HG03039 (cell line): Measurements from ENCODE around the gene SH2D2A.

Experiments used
- ATAC-seq: cut with Tn5 transposase; IDR thresholded peaks from one replicate; pipeline ENCODE4 v1.9.1; 2021; ENCODE audit warnings: mild to moderate bottlenecking, moderate library complexity; ENCODE audit not compliant: unreplicated experiment

SH2D2A gene

GRCh38 chr1:156828400-156829124 lies 11.9 kb upstream of the SH2D2A start:
- no peak for ATAC-seq

- ATAC-seq, result no peak
Measured at GRCh38 chr1:156826630-156827029, 10.0 kb upstream of the SH2D2A start.

GRCh38 chr1:156823210-156823790 lies 6.7 kb upstream of the SH2D2A start:
- no peak for ATAC-seq

DNA sequence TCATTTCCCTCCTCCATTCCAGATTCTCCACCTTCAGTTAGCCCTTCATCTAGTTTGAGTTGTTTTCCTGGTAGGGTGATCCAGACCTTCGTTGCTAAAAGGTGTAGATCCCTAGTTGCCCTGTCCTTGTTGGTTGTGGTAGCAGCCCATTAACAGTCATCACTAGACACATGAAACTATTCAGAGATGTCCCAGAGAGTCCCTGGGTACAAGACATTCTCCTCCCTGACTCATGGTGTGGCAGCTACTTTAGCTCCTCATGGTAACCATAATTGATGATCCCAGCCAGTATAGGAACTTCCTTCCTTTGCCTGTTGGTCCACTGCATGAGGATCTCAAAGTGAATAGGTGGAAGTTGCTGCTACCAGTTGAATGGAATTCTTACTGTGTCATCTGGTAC lies 6.0 kb upstream of the SH2D2A start:
- no peak for ATAC-seq

DNA sequence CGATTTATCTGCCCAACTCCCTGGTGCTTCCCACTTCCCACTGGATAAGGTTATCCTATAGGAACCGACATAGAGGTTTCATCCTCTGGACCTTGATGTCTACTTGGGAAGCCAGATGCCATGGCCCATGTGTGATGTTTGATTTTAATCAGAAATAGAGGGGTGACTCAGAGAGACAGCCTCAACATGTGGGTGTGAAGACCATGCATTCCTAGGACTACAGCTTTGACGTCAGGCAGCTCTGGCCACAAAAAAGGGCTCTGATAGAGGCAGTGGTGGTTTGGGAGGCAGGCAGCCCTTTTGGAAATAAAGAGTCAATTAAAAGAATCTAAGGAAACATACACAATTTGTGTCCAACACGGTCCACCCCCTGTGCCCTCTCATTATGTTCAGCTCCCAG lies 5.2 kb upstream of the SH2D2A start:
- ATAC-seq, result no peak

DNA sequence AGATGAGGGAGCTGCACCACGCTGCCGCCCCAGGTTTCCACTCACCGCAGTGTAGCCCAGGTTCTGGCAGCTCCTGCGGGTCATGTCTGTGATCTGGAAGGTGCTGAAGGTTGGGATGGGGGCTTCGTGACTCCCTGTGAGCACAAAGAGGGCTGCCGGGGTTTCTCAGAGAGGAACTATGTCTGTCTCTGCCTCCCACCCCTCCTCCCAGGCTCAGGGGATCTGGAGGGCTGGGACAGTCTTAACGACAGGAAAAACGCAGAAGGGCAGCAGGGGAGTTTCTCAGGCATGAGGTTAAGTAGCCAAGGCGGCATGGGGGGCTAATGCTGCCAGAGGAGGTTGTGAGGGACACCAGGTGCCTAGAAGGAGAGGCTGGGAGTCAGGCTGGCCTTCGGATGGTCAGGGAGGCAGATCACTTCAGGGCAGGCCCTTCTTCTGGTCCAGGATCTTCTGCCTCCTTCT lies 656 bp downstream of the SH2D2A start:
- ATAC-seq, result no peak

- no peak for ATAC-seq
Measured at GRCh38 chr1:156815307-156815826, 1.3 kb downstream of the SH2D2A start.

DNA sequence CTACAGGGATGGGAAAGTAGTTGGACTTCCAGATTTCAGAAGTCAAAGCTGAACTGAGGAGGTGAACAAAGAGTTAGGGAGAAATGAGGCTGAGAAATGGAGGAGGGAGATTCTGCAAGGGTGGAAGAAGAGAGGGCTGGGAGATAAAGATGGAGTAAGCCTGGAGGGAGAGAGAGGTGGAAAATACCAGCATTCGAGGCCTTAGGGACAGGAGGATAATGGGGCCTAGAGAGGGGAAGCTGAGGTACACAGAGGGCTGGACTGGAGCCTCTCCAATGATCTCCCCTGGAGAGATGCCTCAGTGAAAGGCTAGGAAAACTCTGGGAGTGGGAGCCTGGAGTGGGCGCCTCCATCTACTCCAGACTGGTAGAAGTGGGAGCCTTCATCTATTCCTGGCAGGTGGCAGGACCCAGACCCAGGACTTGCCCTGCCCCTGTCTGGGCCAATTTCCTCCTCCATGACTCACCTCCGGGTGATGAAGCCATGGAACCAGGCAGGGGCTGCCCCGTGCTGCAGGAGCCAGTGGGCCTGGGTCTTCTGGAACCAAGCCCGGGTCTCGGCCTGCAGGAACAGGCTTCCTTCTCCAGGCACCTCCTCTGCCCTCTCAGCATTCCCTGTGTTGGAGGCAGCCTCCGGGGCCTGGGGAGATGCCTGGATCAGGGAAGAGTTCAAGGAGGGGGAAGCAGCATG lies 1.9 kb downstream of the SH2D2A start:
- ATAC-seq, result no peak

GRCh38 chr1:156813750-156814570 lies 2.7 kb downstream of the SH2D2A start:
- no peak for ATAC-seq

GRCh38 chr1:156813298-156813697 lies 3.4 kb downstream of the SH2D2A start:
- ATAC-seq, result no peak

- no peak for ATAC-seq
Measured at GRCh38 chr1:156812293-156812990, 4.2 kb downstream of the SH2D2A start.

GRCh38 chr1:156811168-156811567 lies 5.5 kb downstream of the SH2D2A start:
- no peak for ATAC-seq

GRCh38 chr1:156809711-156810366 lies 6.8 kb downstream of the SH2D2A start:
- ATAC-seq, result no peak

GRCh38 chr1:156809281-156809680 lies 7.4 kb downstream of the SH2D2A start:
- ATAC-seq, result no peak

- no peak for ATAC-seq
Measured at GRCh38 chr1:156808186-156809030, 8.2 kb downstream of the SH2D2A start.

GRCh38 chr1:156807627-156808026 lies 9.0 kb downstream of the SH2D2A start:
- ATAC-seq, result no peak

- no peak for ATAC-seq
Measured at GRCh38 chr1:156806512-156807440, 9.9 kb downstream of the SH2D2A start.
